HTERT RPE-1 (cell line): ENCODE measurements around the gene LCE3E.
"Not testable (repeated sequence)": the region's sequence is repeated elsewhere in the genome, so short reads cannot be mapped to it uniquely, and the experiment has no call there.

Experiments
- in situ Hi-C: fragments of 300-500 bp; cut with MboI; formaldehyde crosslinking; loops from 4 replicates; pipeline ENCODE4 v1.14.3; 2020; ENCODE audit warnings: low sequenced_read_pairs

LCE3E gene

DNA sequence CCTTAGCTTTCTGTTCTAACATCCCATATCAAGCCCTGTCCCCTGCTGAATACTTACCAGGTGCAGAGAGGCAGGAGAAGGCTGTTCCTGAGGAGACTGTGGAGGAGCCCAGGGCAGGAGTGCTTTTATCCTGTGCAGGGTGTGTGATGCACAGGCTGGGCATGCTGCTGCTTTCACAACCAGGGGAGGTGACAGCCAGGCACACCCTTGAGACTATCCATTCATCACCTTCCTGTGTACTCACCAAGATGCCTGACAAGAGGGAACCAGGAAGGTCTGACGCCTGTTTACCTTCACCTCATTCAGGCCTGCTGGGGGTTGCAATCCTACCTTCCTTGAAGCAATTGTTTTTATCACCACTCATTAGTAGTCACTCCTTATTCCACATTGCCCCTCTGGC, at the start of gene LCE3E:
LCE3E (minus strand) TSS at position 100 of the 400 bp plus-strand sequence. CDS start 572 bp downstream, outside the sequence.
- in situ Hi-C loops = no loop called here

GRCh38 chr1:152613511-152613910, 46.9 kb upstream of the LCE3E start, which contains the start of gene LCE3B:
TSS of gene LCE3B (plus strand) at chr1:152613811. CDS start at chr1:152613811, 0 bp downstream.
- in situ Hi-C loops = no loop called here

GRCh38 chr1:152599934-152600333, 33.4 kb upstream of the LCE3E start, which contains the start of gene LCE3C:
TSS of gene LCE3C (plus strand) at chr1:152600234. CDS start at chr1:152600732, 498 bp downstream.
- in situ Hi-C loops = no loop called here

- in situ Hi-C loops = no loop called here
These were observed 30.4 kb upstream of the LCE3E start for GRCh38 chr1:152596986-152597385.

DNA sequence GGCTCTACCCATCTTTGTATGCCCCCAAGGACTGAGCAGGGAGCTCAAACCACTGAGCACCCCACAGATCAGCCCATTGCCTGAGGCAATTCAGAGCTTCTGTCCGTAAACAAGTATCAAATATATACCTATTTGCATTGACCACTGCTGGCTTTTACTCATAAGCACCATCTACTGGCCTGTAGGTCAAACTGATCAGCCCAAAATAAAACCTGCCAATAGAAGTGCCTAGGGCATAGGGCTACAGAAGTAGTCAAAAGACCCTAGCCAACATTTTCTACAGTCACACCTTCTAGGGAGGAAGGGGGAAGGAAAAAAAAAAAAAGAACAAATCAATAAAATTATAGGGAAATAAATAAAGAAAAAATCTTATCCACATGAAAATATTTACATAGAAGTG, 19.0 kb upstream of the LCE3E start:
- in situ Hi-C loops = no loop called here

DNA sequence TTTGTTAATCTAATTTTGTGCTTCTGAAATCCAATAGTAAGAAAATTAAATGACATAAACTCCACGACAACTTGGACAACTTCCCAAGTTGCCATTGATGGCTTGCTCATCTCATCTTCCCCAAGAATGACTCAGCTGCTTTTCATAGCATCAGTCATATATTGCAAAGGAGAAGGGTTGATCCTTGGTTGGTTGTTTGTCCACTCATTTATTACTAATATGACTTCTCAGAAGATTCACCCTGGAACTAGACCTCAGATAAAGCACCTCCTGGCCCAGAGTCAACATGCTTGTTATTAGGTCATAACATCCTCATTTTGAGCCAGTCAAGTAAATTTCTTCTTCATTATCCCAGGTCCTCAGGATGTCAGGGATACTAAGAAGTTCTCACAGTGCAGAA, 16.1 kb upstream of the LCE3E start:
- in situ Hi-C loops = no loop called here

- in situ Hi-C loops = no loop called here
These were observed 13.9 kb upstream of the LCE3E start, which contains the start of gene LCE3D for GRCh38 chr1:152580433-152580832. TSS of gene LCE3D (minus strand) at chr1:152580516. CDS start at chr1:152579936, 580 bp downstream.

DNA sequence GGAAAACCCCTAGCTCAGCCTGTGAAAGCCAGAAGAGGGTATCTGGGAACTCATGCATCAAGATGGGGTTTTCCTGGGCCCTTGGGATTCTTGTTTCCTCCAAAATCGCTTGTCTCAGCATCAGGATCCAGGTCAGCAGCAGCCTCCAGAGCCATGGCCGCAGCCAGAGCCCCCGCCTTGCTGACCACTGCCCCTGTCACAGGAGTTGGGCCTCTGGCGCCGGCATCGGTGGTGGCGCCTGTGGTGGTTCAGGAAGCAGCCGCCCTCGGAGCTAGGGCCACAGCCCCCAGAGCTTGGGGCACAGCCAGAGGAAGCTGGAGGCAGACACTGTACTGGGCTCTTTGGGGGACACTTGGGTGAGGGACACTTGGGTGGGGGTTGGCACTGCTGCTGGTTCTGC, 12.9 kb upstream of the LCE3E start:
- in situ Hi-C loops = not testable (repeated sequence)

GRCh38 chr1:152577168-152577567, 10.6 kb upstream of the LCE3E start:
- in situ Hi-C loops = no loop called here

DNA sequence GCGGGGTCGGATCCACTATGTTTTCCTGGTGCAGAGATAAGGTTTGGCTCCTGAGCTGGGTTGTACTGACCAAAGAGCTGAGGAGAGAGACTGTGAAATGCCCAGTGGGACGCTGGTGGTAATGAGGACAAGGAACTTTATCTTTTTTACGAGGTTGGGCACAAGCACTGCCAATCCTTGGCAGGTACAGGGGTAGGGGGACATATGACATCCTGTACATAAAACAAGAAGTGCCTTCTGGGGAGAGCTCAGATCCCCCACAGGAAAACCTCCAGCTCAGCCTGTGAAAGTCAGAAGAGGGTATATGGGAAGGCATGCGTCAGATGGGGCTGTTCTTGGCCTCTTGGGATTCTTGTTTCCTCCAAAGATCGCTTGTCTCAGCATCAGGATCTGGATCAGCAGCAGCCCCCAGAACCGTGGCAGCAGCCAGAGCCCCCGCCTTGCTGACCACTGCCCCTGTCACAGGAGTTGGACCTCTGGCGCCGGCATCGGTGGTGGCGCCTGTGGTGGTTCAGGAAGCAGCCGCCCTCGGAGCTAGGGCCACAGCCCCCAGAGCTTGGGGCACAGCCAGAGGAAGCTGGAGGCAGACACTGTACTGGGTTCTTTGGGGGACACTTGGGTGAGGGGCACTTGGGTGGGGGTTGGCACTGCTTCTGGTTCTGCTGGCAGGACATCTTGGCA, 905 bp downstream of the LCE3E start:
- in situ Hi-C loops = no loop called here

DNA sequence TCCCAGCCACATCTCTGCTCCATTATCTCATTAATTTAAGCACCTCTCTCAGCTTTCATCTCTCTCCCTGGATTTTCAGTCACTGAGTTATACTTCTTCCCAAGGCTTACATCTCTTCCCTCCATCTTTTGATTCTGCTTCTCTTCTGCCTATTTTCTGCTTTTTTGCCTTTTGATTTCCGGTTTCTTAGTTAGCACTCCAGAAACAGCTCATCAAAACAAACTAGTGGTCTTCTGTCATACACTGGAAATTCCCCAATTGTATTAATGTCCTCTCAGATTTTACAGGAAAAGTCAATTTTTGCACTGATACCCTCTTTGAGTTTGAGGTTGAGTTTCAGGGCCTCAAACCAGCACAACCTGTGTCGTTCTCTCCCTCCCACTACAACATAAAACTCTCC, 1.5 kb downstream of the LCE3E start:
- in situ Hi-C loops = no loop called here

- in situ Hi-C loops = not testable (repeated sequence)
These were observed 18.2 kb downstream of the LCE3E start for GRCh38 chr1:152548358-152548757.

- in situ Hi-C loops = no loop called here
These were observed 19.9 kb downstream of the LCE3E start for GRCh38 chr1:152546704-152547103.

DNA sequence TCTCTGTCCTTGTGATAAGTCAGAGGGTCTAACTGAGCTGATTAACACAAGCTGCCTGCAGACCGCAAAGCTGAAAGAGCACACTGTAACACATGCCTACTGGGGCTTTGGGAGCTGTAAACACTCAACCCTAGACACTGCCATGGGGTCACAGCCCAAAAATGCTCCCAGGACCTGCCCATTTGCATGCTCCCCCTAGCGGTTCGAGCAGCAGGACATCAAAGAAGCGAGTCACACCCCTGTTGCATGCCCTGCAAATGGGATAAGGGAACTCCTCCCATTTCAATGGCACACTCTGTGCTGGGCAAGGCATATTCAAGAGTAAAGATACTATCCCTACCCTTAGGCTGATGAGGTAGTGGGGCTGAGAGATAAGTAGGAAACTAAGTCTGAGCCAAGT, 22.8 kb downstream of the LCE3E start:
- in situ Hi-C loops = no loop called here

DNA sequence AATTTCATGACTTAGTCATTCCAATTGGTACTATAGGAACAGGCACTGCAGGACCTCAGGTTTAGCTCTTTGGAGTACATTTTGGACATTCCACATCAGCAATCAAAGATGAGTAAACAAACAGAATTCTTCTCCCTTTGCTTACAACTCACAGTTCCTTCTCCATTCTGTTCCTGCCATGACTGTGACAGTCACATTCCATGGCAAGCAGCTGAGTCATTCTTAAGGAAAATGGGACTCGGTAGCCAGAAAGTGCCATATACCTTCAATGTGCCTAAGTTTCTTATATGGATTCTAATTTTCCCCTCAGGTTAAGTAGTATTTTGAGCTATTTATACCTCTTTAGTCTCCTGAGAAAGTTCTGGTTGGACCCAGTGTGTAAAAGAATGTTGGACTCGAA, 26.7 kb downstream of the LCE3E start:
- in situ Hi-C loops = no loop called here

DNA sequence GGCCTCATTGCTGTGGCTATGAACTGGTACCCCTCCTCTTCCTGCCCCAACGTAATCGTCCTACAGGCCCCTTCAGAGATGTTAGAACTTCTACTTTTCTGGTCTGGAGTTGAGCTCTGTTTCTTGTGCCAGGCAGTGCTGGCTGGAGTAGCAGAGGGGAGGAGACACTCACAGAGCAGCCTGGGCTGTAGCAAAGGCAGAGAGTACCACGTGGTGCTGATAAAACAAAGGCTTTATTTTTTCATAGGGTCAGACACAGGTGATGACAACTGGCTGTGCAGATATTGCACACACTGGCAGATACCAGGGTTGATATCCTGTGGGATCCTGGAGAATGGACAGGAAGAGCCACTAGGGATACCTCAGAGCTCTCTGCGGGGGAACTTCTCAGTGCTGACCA, 29.1 kb downstream of the LCE3E start:
- in situ Hi-C loops = no loop called here

DNA sequence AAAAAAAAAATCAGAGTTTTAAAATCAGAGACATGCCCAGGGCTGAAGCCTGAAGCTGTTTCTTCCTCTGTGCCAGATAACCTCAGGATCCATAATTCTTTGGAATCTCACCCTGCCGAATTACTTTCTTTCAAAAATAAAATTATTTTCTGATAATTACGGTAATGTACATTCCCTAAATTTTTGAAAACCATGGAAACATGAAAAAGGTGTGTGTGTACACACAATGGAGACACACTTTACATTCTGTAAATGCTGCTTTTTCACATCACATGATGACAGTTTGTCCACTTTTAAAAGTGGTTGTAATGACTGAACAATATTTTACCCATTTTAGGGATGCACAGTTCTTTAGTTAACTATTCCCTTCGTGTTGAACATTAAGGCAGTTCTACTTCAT, 30.8 kb downstream of the LCE3E start:
- in situ Hi-C loops = no loop called here

- in situ Hi-C loops = no loop called here
These were observed 33.1 kb downstream of the LCE3E start for GRCh38 chr1:152533327-152533938.

- in situ Hi-C loops = no loop called here
These were observed 41.4 kb downstream of the LCE3E start for GRCh38 chr1:152525080-152525641.

DNA sequence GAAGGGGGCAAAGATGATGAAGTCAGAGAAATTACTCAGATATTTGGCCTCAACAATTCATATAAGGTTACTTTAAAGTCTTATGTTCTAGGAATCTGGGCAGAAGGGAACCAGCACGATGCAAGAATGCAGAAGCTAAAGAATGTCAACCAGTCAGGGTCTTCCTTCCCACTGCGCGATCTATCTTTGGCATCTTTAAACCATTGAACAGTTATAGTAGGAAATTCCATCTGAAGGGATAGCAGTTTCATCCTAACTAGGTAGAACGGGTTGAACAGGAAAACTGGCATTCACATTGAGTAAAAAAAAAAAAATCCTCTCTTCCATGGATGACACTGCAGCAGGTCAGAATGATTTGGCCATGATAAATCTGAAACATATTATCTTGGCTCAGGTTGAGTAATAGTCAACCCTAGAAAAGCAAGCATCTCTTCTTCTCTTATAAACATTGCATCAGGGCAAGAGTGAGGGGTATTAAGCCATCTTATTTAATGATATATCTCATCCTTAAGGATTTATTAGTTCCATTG, 46.0 kb downstream of the LCE3E start:
- in situ Hi-C loops = no loop called here

- in situ Hi-C loops = no loop called here
These were observed 46.7 kb downstream of the LCE3E start for GRCh38 chr1:152519851-152520250.
